ENCODE measurements around the gene MACROH2A2.
"Not testable (repeated sequence)": the region's sequence is repeated elsewhere in the genome, so short reads cannot be mapped to it uniquely, and the experiment has no call there.

Gene MACROH2A2

DNA sequence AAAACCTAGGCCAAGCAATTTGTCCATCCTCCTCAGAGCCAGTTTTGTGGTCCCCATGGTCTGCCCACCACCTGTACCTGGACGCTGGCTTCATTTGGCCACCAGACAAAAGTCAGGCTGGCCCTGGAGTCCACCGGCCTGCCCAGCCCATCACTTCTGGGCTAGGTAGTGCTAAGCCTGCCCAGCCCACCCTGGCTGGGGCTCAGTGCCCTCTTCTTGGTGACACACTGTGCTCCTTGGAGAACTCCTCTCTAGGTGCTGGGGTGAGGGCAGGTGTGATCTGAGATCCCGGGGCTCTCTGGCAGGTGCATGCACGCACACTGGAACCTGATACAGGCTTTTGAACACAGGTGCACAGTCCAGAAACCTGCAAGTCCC lies 78.9 kb downstream of the MACROH2A2 start:
- DNase-seq (ENCODE audit: low spot score): no peak

- peak; percentile 51 for DNase-seq (ENCODE audit: low spot score)
Measured at GRCh38 chr10:70132098-70133029, 79.7 kb downstream of the MACROH2A2 start, which contains the start of gene AIFM2. AIFM2 (minus strand) TSS chr10:70132825; CDS start chr10:70124084, 8,741 bp downstream.

DNA sequence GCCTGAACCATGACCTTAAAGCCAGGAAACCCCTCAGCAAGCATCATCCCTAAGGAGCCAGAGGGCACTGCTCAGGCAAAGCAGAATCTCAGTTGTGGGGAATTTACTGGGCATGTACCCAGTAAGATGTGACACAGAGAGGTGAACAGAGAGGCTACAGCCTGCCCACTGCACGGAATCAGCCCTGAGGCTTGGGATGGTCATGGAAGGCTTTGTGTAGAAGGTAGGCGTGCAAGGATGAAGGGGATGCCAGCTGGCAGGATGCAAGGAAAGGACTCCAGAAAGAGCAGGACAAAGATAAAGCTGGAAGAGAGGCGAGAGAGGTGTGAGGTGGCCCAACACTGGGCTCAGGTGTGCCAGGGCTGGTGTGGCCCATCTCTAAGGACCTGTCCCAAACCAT lies 82.4 kb downstream of the MACROH2A2 start:
- DNase-seq (ENCODE audit: low spot score): no peak

DNA sequence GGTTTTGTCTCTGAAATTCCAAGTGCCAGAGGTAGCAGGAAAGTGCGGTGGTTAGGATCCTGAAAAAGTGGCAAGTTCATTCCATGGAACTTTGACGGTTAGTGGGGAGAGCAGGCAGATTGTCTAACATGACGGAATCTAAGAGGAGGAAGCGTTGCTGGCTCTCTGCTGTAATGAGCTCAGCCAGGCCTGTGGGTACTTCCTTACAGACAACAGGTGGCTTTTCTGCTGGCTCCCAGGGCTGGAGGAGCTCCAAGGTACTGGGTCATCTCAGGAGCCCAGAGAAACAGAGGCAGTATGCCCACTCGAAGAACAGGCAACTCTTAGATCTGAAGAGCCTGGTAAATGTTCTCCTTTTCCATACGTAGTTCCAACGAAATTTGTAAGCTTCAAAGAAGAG lies 83.0 kb downstream of the MACROH2A2 start:
- DNase-seq (ENCODE audit: low spot score): no peak

- peak; percentile 73 for DNase-seq (ENCODE audit: low spot score)
Measured at GRCh38 chr10:70137135-70137534, 84.5 kb downstream of the MACROH2A2 start.

DNA sequence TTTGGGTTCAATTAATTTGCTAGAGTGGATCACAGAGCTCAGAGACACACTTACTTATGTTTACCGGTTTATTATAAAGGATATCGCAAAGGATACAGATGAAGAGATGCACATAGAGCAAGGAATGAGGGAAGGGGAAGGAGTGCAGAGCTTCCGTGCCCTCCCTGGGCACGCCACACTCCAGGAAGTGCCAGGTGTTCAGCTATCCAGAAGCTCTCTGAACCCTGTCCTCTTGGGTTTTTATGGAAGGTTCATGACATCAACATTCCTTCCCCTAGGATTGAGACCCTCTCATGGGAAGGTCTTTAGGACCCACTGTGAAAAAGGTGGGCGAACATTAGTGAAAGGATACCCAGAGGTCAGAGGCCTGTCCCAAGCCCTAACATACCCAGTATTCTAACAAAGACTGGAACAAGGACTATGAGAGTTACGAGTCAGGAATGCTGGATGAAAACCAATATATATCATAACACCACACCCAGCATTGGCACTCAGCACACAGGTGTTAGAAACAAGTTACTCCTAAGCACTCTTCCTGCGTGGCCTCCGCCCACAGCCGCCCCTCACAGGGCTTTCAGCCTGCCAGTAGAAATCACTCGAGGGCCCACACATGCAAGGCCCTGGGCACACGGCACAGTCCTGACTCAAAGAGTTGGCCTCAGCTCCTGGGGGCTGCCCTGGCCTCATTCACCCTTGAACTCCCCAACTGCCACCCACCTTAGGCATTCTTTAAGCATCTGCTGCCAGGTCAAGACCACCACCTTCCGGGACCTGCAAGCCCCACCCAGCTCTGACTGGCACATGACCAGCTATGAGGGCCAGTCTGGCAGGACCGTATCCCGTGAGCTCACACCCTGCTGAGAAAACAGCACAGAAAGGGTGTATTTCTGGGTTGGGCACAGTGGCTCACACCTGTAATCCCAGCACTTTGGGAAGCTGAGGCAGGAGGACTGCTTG lies 85.6 kb downstream of the MACROH2A2 start:
- no peak for DNase-seq (ENCODE audit: low spot score)

GRCh38 chr10:70139151-70139996 lies 86.7 kb downstream of the MACROH2A2 start:
- no peak for DNase-seq (ENCODE audit: low spot score)

DNA sequence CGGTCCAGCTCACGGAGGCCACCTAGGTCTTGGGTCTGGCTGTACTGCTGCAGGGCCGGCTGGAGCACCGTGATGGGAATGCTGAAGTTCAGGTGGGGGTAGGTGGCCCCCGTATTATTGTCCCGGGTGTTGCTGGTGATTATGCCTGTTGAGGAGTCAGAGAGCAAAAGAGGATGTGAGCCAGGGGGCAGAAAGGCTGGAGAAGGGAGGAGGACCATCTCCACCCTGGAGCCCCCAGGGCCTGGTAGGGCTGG lies 87.3 kb downstream of the MACROH2A2 start:
- no peak for DNase-seq (ENCODE audit: low spot score)

- no peak for DNase-seq (ENCODE audit: low spot score)
Measured at GRCh38 chr10:70140297-70140696, 87.7 kb downstream of the MACROH2A2 start.

DNA sequence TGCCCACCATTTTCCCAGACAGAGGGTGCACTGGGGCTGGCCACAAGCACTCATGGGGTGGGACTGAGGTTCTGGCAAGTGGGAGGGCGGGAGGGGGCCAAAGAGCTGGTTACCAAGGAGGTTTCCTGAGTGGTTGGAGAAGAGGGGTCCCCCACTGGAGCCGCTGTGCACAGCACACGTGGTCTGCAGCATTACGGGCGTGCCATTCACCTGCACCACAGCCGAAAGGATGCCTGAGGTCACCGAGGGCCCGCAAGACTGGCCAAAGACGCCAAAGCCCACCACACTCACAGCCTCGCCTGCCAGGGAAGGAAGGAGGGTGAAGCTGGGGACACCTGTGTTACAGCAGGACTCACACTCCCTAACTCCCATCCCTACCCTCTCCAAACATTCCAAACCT lies 89.9 kb downstream of the MACROH2A2 start:
- no peak for DNase-seq (ENCODE audit: low spot score)

- no peak for DNase-seq (ENCODE audit: low spot score)
Measured at GRCh38 chr10:70144372-70145110, 91.9 kb downstream of the MACROH2A2 start.

GRCh38 chr10:70145166-70145665 lies 92.6 kb downstream of the MACROH2A2 start:
- no peak for DNase-seq (ENCODE audit: low spot score)

DNA sequence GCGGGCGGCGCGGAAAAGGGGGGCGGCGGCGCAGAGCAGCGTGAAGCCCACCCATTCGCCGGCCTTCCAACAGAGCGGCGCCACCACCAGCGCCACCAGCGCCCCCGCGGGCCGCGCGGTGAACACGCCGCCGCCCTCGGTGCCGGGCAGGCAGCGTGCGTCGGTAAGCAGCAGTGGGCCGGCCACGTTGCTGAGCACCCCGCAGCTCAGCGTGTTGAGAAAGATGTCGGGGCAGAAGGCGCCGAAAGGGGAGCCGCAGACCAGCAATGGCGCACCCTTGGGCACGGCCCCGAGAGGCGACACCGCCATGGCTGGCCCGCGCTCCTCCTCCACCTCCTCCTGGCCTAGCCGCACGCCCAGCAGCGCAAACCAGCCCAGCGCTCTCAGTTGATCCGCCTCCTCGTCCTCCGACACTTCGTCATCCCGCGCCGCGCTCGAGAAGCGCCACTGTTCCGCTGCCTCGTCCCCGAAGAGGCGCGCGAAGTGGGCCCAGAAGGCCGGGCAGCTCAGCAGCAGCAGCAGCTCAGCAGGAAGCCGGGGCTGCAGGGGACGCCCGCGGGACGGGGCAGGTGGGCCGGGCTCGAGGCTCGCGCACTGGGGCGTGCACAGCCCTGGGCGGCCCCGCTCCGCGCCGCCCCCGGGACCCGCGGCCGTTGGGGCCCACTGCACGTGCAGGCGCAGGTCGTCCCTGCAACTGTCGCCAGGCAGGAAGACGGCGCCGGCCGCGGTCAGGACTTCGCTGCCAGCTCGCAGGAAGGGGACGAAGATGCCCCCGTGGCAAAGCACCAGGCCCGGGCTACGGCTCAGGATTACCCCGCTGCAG lies 93.2 kb downstream of the MACROH2A2 start:
- DNase-seq (ENCODE audit: low spot score): peak; percentile 60

DNA sequence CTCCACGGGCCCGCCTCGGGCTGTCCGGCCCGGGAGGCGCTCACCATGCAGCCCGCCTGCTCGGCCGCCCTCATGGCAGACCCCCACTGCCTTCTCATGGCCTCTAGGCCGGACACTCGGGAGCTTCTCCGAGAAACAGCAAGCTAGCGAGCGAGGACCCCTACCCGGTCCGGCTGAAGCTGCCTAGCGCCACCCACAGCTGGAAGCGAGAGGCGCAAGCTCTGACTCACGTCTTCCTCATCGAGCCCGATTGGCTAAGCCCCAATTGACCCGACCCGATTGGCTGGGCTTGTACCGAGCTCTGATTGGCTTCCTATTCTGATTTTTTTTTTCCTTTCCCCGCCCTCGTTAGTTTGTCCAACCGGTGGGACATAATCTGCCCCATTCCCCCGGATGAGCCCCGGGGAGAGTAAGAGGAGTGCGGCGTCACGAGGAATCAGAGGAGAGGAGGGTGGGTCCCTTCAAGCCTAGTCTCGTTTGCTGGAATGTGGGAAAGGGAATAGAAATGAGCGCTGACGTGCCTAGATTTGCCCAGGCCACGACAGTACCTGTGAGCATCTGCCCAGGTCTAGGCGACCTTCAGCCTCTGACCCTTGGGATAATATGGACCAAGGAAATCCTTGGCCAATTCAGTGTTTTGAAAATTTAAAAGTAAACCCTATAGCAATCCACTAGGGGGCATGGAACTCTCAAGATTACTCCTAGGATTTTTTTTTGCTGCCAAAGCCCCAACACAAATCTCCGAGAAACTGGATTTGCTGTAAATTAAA lies 94.0 kb downstream of the MACROH2A2 start, which contains the start of gene TYSND1:
TYSND1 (minus strand) TSS at position 212 of the 770 bp plus-strand sequence; CDS start at position 98, 114 bp downstream.
- peak; percentile 90 for DNase-seq (ENCODE audit: low spot score)

GRCh38 chr10:70147259-70147625 lies 94.6 kb downstream of the MACROH2A2 start:
- DNase-seq (ENCODE audit: low spot score): no peak

- no peak for DNase-seq (ENCODE audit: low spot score)
Measured at GRCh38 chr10:70148516-70148915, 95.9 kb downstream of the MACROH2A2 start.

DNA sequence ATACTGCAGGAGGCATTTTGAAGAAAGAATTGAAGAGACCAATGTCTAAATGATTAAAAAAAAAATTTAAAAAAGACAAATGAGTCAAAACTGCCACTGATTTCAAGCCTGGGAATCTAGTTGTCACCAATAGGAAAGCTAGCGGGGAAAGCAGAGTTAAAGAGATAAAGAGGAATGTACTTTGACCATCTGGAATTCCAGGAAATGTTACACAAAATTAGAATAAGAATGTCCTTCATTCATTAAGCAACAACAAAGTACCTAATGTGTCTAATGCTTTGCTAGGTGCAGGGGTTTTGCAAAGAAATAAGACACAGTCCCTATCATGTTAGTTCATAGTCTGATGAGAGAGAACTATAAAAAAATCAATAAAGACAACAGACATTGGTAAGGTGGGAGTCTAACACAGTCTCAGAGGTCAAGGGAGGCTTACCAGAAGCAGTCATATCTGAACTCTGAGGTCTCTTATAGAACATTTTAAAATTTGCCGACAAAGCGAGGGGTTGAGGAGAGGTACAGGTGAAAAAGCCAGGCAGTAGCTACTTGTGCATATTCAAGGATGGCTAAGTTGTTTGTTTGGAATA lies 102.7 kb downstream of the MACROH2A2 start:
- DNase-seq (ENCODE audit: low spot score): no peak

DNA sequence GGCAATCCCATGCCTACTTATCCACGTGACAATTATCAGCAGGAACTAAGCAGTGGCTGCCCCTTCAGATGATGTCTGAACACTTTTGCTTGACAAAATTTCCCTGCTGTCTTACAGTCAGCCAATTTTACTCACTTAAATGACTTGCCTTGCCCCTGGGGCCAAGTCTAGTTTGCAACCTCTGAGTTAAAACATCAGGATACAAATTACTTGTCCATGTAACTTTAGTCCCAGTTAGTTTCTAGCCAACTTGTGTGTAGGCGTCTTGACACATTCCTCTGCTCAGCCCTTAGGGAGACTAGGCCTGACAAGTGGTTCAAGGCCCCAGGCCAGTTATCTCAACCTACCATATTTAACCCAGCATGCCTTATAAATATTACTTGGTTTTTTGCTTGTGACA lies 105.5 kb downstream of the MACROH2A2 start:
- DNase-seq (ENCODE audit: low spot score): no peak

DNA sequence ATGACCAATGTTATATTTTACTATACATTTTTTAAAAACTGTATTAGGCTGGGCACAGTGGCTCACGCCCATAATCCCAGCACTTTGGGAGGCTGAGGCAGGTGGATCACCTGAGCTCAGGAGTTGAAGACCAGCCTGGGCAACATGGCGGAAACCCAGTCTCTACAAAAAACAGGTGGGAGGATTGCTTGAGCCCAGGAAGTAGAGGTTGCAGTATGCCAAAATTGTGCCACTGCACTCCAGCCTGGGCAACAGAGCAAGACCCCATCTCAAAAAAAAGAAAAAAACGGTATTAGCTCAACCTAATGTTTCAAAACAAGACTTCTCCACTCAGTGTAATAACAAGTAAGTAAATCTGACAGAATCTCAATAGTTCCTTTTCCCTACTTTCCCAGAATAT lies 106.7 kb downstream of the MACROH2A2 start:
- not testable (repeated sequence) for DNase-seq (ENCODE audit: low spot score)

Measured in hematopoietic multipotent progenitor cell treated with erythropoietin and hydrocortisone succinate and interleukin-3 and kit ligand, for 15 days (in vitro differentiated cells).